Gastrocnemius medialis (tissue), 4 donors: ENCODE data around the gene ZNF750.

Experiments used
- POLR2A ChIP-seq, 2 donors: fragments of 450-650 bp; IDR thresholded peaks; one replicate each; pipeline ENCODE4 v1.6.1; 2017; ENCODE audit warnings: antibody characterized with exemption in 2 of 2, mild to moderate bottlenecking in 2 of 2, moderate library complexity in 2 of 2
- TF ChIP-seq, protein P1 (sequence below), 5 experiments: fragments of 450-650 bp in 3 of 5; fragments of 200-600 bp in 2 of 5; sonication (generic) in 2 of 5; IDR thresholded peaks in 4 of 5; conservative IDR thresholded peaks in 1 of 5; 1 replicate in 4 of 5; 2 replicates in 1 of 5; pipeline ENCODE4 v1.5.1; 2016 to 2019; ENCODE audit warnings: antibody characterized with exemption in 5 of 5, mild to moderate bottlenecking in 3 of 5, moderate library complexity in 3 of 5

DNA sequence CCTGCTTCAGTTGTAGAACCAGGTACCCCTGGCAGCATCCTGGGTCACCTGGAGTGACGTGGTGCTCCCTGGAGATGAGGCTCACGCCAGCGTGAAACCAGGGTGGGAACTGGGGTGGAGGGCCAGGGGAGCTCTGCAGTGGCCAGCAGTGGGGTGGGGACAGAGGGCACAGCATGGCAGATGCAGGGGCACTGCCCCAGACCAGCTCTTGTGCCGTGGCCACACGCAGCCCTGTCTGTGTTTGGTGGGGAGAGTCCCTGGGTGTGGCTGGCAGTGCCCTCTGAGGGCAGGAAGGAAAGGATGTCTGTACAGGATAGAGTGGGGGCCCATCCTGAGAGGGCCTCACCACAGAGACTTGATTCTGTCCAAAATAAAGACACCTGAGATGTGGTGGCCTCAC, 24.5 kb downstream of the ZNF750 start:
- TF ChIP-seq, protein P1, sequence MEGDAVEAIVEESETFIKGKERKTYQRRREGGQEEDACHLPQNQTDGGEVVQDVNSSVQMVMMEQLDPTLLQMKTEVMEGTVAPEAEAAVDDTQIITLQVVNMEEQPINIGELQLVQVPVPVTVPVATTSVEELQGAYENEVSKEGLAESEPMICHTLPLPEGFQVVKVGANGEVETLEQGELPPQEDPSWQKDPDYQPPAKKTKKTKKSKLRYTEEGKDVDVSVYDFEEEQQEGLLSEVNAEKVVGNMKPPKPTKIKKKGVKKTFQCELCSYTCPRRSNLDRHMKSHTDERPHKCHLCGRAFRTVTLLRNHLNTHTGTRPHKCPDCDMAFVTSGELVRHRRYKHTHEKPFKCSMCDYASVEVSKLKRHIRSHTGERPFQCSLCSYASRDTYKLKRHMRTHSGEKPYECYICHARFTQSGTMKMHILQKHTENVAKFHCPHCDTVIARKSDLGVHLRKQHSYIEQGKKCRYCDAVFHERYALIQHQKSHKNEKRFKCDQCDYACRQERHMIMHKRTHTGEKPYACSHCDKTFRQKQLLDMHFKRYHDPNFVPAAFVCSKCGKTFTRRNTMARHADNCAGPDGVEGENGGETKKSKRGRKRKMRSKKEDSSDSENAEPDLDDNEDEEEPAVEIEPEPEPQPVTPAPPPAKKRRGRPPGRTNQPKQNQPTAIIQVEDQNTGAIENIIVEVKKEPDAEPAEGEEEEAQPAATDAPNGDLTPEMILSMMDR (IDR thresholded peaks at IDR 0.05 in 4 of 5, conservative IDR thresholded peaks at IDR 0.05 in 1 of 5): no peak
- TF ChIP-seq POLR2A (IDR thresholded peaks at IDR 0.05): no peak
